Astrocyte (in vitro differentiated cells and primary cell): ENCODE measurements around the gene CA10. TPM values are rescaled to one million over a fixed set of nuclear protein-coding genes. Genes with fewer than 3 reads are reported as not detected.

Experiments used
- DNase-seq: peaks from one replicate; pipeline ENCODE4 v3.0.0-alpha.2; 2010; ENCODE audit warnings: low read depth
- FAIRE-seq: peaks from 2 replicates; lab custom pipeline; 2011; peaks lifted over from hg19 to GRCh38; lab: Jason Lieb, UNC
- H2AFZ ChIP-seq: 2 replicates; pipeline ENCODE4 v1.6.0; 2012; ENCODE audit warnings: low read depth, low read length, inconsistent platforms
- H3K27ac ChIP-seq: 2 replicates; pipeline ENCODE4 v1.5.1; 2011; ENCODE audit warnings: low read depth, low read length, inconsistent platforms
- H3K27me3 ChIP-seq: 2 replicates; pipeline ENCODE4 v1.6.0; 2011; ENCODE audit warnings: low read length, inconsistent platforms; ENCODE audit not compliant: insufficient read depth
- H3K36me3 ChIP-seq: 2 replicates; pipeline ENCODE4 v1.5.1; 2011; ENCODE audit warnings: low read length, inconsistent platforms; ENCODE audit not compliant: insufficient read depth
- H3K4me1 ChIP-seq: 2 replicates; pipeline ENCODE4 v1.5.1; 2011; ENCODE audit warnings: low read length, inconsistent platforms; ENCODE audit not compliant: insufficient read depth
- H3K4me2 ChIP-seq: 2 replicates; pipeline ENCODE4 v1.6.0; 2012; ENCODE audit warnings: low read length, inconsistent platforms
- H3K4me3 ChIP-seq: 2 replicates; pipeline ENCODE4 v1.5.1; 2011; ENCODE audit warnings: low read depth, mild to moderate bottlenecking, low read length, inconsistent platforms; ENCODE audit not compliant: insufficient read depth
- H3K79me2 ChIP-seq: 2 replicates; pipeline ENCODE4 v1.6.0; 2012; ENCODE audit warnings: mild to moderate bottlenecking, low read length, inconsistent platforms; ENCODE audit not compliant: insufficient read depth
- H3K9ac ChIP-seq: 2 replicates; pipeline ENCODE4 v1.6.0; 2012; ENCODE audit warnings: mild to moderate bottlenecking, low read length, inconsistent platforms
- H3K9me3 ChIP-seq: 2 replicates; pipeline ENCODE4 v1.5.1; 2012; ENCODE audit warnings: low read depth, mild to moderate bottlenecking, low read length, inconsistent platforms; ENCODE audit not compliant: insufficient read depth
- H4K20me1 ChIP-seq: 2 replicates; pipeline ENCODE4 v1.6.0; 2012; ENCODE audit warnings: low read length, inconsistent platforms; ENCODE audit not compliant: insufficient read depth
- H3K27ac Mint-ChIP-seq: one replicate; pipeline ENCODE4 v1.8.0; 2021; ENCODE audit warnings: mild to moderate bottlenecking, mixed read lengths; ENCODE audit not compliant: unreplicated experiment
- H3K27me3 Mint-ChIP-seq: one replicate; pipeline ENCODE4 v1.8.0; 2021; ENCODE audit warnings: low read depth, mixed read lengths; ENCODE audit not compliant: unreplicated experiment
- H3K36me3 Mint-ChIP-seq: one replicate; pipeline ENCODE4 v1.8.0; 2021; ENCODE audit warnings: low read depth, mixed read lengths; ENCODE audit not compliant: unreplicated experiment
- H3K4me1 Mint-ChIP-seq: one replicate; pipeline ENCODE4 v1.8.0; 2021; ENCODE audit warnings: low read depth, mixed read lengths; ENCODE audit not compliant: unreplicated experiment
- H3K4me3 Mint-ChIP-seq: one replicate; pipeline ENCODE4 v1.8.0; 2021; ENCODE audit warnings: mild to moderate bottlenecking, moderate library complexity, mixed read lengths; ENCODE audit not compliant: unreplicated experiment
- H3K9me3 Mint-ChIP-seq: one replicate; pipeline ENCODE4 v1.8.0; 2021; ENCODE audit warnings: mild to moderate bottlenecking, mixed read lengths; ENCODE audit not compliant: unreplicated experiment
- EZH2 ChIP-seq: IDR thresholded peaks from 2 replicates; pipeline ENCODE4 v1.6.1; 2012; ENCODE audit warnings: mild to moderate bottlenecking, low read length, inconsistent platforms; ENCODE audit not compliant: insufficient read depth
- total RNA-seq: library from RNA; stranded (reverse); gene quantifications from 2 replicates; pipeline ENCODE4 v1.2.1, GENCODE V29; 2021
- TF ChIP-seq, protein P1 (sequence below): IDR thresholded peaks from 2 replicates; pipeline ENCODE4 v1.5.1; 2011; ENCODE audit warnings: low read depth, mild to moderate bottlenecking, inconsistent platforms, low read length, moderate library complexity; ENCODE audit not compliant: insufficient read depth

The CA10 gene
- total RNA-seq, 1 donor from 2014 or later, result 0.43 TPM

DNA sequence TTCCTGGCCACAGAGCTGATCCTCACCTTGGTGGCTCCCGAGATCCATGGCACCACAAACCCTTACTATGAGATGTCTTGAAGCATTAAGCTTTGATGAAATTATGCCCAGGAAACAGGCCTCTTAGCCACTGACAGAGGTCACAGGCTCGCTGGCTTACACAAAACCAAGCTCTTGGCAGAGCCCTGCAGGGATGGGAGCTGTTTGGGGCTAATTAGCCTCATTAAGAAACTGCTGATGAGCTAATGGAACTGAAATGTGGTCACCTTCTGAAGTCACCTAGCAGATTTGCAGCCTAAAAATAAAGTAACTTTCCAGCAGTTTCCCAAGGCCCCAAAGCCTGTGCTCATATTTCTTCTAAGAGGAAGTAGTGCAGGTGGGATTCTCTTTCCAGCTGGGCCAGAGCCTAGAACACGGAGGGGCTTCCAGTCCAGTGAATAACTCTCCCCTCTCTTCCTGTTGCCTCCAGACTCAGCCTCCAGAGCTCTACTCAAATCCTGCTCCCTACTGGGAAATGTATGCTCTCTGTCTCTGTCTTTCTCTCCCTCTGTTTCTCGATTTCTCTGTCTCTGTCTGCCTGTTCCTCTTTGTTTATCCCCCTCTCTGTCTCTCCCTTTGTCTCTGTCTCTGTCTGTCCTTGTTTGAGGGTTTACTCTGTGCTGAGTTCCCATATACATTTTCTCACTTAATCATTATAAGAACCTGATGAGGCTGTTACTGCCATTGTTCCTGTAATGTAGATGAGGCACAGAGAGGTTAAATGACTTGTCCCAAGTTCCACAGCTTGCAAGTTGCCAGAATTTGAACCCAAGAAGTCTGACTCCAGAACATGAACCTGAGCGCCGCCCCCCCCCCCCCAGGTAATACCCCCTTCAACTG, 338.9 kb downstream of the CA10 start:
- Mint-ChIP-seq H3K4me3 (no peak overlapping the region), H3K9me3 (no peaks in the 10 kb centered on the region), H3K27me3 (peaks cover 5% of the 10 kb centered on the region), H3K27ac (no peak overlapping the region), H3K4me1 (no peaks in the 10 kb centered on the region), H3K36me3 (no peaks in the 10 kb centered on the region)
- Histone ChIP-seq H3K4me3 (no peak overlapping the region), H4K20me1 (no peaks in the 10 kb centered on the region), H3K4me1 (no peaks in the 10 kb centered on the region), H3K4me2 (no peak overlapping the region), H3K9ac (no peak overlapping the region), H3K9me3 (peaks cover 3% of the 10 kb centered on the region), H2AFZ (no peak overlapping the region), H3K27ac (no peak overlapping the region), H3K36me3 (no peaks in the 10 kb centered on the region), H3K27me3 (no peaks in the 10 kb centered on the region), H3K79me2 (no peaks in the 10 kb centered on the region)
- TF ChIP-seq, protein P1, sequence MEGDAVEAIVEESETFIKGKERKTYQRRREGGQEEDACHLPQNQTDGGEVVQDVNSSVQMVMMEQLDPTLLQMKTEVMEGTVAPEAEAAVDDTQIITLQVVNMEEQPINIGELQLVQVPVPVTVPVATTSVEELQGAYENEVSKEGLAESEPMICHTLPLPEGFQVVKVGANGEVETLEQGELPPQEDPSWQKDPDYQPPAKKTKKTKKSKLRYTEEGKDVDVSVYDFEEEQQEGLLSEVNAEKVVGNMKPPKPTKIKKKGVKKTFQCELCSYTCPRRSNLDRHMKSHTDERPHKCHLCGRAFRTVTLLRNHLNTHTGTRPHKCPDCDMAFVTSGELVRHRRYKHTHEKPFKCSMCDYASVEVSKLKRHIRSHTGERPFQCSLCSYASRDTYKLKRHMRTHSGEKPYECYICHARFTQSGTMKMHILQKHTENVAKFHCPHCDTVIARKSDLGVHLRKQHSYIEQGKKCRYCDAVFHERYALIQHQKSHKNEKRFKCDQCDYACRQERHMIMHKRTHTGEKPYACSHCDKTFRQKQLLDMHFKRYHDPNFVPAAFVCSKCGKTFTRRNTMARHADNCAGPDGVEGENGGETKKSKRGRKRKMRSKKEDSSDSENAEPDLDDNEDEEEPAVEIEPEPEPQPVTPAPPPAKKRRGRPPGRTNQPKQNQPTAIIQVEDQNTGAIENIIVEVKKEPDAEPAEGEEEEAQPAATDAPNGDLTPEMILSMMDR, result no peak
- TF ChIP-seq EZH2, result no peak
- DNase-seq (no peak), FAIRE-seq (no peak)

DNA sequence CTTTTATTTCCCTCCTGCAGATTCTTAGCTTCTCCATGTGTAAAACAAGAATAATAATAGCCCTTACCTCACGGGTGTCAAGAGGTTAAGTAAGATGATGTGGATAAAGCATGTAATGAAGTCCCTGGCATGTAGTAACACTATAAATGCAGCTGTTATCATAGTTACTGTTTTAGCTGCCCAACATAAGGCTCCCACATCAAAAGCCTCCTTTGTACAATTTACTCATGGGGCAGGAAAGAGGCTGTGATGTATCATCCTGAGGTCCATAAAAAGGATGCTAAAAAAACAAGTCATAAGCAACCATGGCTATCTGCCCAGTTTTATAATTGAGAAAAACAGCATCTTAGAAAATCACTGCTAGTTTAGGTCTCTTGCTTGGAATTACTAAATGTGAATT, 339.7 kb downstream of the CA10 start:
- TF ChIP-seq, protein P1, result no peak
- TF ChIP-seq EZH2, result no peak
- Mint-ChIP-seq H3K27ac (no peak overlapping the region), H3K36me3 (no peaks in the 10 kb centered on the region), H3K4me3 (no peak overlapping the region), H3K9me3 (no peaks in the 10 kb centered on the region), H3K4me1 (no peaks in the 10 kb centered on the region), H3K27me3 (peaks cover 5% of the 10 kb centered on the region)
- Histone ChIP-seq H3K4me3 (no peak overlapping the region), H3K27ac (no peak overlapping the region), H3K9ac (no peak overlapping the region), H3K27me3 (no peaks in the 10 kb centered on the region), H3K4me1 (no peaks in the 10 kb centered on the region), H2AFZ (no peak overlapping the region), H4K20me1 (no peaks in the 10 kb centered on the region), H3K9me3 (peaks cover 3% of the 10 kb centered on the region), H3K4me2 (no peak overlapping the region), H3K36me3 (no peaks in the 10 kb centered on the region), H3K79me2 (no peaks in the 10 kb centered on the region)
- FAIRE-seq (no peak), DNase-seq (no peak)

DNA sequence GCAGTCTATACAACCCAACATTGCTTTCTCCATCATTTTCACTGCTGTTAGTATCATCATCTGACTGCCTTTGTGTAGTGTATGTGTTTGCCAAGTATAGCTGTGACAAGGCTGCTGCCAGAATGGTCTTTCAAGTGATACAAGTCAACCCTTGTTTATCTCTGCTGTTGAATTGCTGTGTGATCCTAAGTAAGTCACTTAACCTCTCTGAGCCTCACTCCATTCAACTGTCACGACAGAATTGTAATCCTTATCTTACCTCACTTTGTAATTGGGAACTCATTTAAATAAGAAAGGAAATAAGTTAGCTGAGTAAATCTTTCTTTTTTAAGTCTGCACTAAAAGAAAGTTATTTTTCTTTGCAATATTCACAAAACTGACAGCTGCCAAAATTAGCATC, 340.6 kb downstream of the CA10 start:
- no peaks in the 10 kb centered on the region for H3K9me3 ChIP-seq
- no peak overlapping the region for H3K4me3 Mint-ChIP-seq
- H3K27me3 Mint-ChIP-seq, result peaks cover 5% of the 10 kb centered on the region
- H3K27ac ChIP-seq, result no peak overlapping the region
- no peak overlapping the region for H3K27ac Mint-ChIP-seq
- no peaks in the 10 kb centered on the region for H3K4me1 ChIP-seq
- DNase-seq, result no peak
- no peaks in the 10 kb centered on the region for H3K36me3 Mint-ChIP-seq
- no peak overlapping the region for H3K4me3 ChIP-seq
- no peak overlapping the region for H3K4me2 ChIP-seq
- TF ChIP-seq, protein P1, result no peak
- TF ChIP-seq EZH2, result no peak
- no peak overlapping the region for H3K9ac ChIP-seq
- H3K4me1 Mint-ChIP-seq, result no peaks in the 10 kb centered on the region
- no peaks in the 10 kb centered on the region for H3K27me3 ChIP-seq
- no peaks in the 10 kb centered on the region for H3K79me2 ChIP-seq
- no peak overlapping the region for H2AFZ ChIP-seq
- no peaks in the 10 kb centered on the region for H3K36me3 ChIP-seq
- no peaks in the 10 kb centered on the region for H3K9me3 Mint-ChIP-seq
- no peak for FAIRE-seq
- H4K20me1 ChIP-seq, result no peaks in the 10 kb centered on the region
